ENCODE measurements around the gene MS4A6E.

DNA sequence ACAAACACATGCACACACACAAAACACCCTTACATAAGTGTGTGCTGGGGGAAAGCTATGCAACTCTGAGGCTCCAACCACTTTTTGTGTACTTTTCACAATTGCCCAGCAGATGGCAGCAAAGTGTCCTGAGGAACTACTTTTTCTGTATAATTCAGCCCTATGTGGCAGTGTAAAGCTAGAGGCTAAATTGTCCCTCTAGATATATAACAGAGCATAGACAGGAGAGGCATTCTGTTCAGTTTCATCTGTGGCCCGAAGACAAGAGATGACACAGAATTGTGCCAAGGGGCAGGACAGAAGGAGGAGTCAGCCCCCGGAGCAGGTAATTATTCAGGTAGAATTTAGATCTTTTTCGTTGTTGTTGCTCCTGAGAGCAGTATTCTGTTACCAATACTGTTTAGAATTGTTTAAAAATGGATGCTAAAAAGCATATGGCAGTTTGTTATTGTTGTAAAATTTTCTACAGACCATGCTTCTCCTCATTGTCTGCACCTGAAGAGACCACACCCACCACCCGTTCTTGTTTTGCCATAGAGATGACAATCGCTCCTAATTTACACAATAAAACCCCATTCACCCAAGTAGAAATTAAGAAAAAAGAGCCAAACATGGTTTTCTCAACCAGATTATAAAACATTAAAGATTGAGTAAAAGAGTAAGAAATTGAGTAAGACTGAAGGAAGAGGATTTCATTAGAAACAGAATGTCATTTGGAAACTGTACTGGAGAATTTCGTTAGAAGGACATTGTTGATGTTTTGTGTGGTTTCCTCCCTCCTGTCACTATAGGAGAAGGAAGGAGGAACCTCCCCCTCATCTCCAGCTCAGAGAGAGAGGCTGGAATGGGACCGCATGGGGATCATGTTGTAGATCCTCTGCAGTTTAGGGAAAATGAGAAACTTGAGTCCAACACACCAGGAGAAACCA is 36.8 kb downstream of the MS4A6E start:
- TF ChIP-seq, protein P1, sequence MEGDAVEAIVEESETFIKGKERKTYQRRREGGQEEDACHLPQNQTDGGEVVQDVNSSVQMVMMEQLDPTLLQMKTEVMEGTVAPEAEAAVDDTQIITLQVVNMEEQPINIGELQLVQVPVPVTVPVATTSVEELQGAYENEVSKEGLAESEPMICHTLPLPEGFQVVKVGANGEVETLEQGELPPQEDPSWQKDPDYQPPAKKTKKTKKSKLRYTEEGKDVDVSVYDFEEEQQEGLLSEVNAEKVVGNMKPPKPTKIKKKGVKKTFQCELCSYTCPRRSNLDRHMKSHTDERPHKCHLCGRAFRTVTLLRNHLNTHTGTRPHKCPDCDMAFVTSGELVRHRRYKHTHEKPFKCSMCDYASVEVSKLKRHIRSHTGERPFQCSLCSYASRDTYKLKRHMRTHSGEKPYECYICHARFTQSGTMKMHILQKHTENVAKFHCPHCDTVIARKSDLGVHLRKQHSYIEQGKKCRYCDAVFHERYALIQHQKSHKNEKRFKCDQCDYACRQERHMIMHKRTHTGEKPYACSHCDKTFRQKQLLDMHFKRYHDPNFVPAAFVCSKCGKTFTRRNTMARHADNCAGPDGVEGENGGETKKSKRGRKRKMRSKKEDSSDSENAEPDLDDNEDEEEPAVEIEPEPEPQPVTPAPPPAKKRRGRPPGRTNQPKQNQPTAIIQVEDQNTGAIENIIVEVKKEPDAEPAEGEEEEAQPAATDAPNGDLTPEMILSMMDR (IDR thresholded peaks at IDR 0.05): peak; percentile 57 to 69 (median 62)
- no peak for TF ChIP-seq POLR2A (IDR thresholded peaks at IDR 0.05)
